ENCODE measurements around the gene WDR72.

The WDR72 gene

DNA sequence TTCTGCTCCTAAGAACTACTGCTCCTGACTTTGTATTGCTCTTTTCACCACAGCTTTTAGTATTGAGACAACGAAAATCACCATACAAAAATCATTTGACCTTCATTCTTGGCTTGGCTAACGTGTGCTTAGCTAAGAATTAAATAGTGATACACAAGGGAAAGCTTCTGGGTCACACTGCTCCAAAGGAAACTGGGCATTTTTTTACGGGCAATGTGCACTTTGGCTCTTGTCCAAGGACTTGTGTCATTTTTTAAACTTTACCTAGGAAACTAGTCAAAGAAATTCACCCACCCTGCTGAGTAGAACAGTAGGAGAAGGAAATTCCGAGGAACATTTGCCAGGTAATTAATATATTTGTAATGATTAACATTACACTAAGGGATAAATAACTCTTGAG lies 19.8 kb downstream of the WDR72 start:
- Histone ChIP-seq H3K4me3 (ENCODE audit: insufficient read length, low read depth) (no peak overlapping the region), H3K4me1 (ENCODE audit: insufficient read depth, insufficient read length) (no peaks in the 10 kb centered on the region), H3K27me3 (ENCODE audit: insufficient read depth, insufficient read length) (no peaks in the 10 kb centered on the region), H3K36me3 (ENCODE audit: insufficient read depth, insufficient read length, low read length) (no peaks in the 10 kb centered on the region), H3K9ac (ENCODE audit: insufficient read length, low read depth) (no peak overlapping the region), H3K9me3 (ENCODE audit: insufficient read depth, low read length) (no peaks in the 10 kb centered on the region)
- no peak for TF ChIP-seq YY1 (IDR thresholded peaks at IDR 0.05; ENCODE audit: insufficient read depth, insufficient read length)
- DNase-seq (ENCODE audit: low read depth, low spot score), result no peak

- TF ChIP-seq ZNF274 (IDR thresholded peaks at IDR 0.05; ENCODE audit: low read depth, low read length) (no peak), YY1 (IDR thresholded peaks at IDR 0.05; ENCODE audit: insufficient read depth, insufficient read length) (no peak), SUZ12 (IDR thresholded peaks at IDR 0.05; ENCODE audit: extremely low read depth, insufficient read depth, insufficient read length) (no peak)
- no peaks in the 10 kb centered on the region for H3K27me3 ChIP-seq (ENCODE audit: insufficient read depth, insufficient read length)
- H3K9me3 ChIP-seq (ENCODE audit: insufficient read depth, low read length), result no peaks in the 10 kb centered on the region
- no peak for DNase-seq (ENCODE audit: low read depth, low spot score)
- H3K36me3 ChIP-seq (ENCODE audit: insufficient read depth, insufficient read length, low read length), result no peaks in the 10 kb centered on the region
- H3K9ac ChIP-seq (ENCODE audit: insufficient read length, low read depth), result no peak overlapping the region
- H3K4me1 ChIP-seq (ENCODE audit: insufficient read depth, insufficient read length), result no peaks in the 10 kb centered on the region
- H3K4me3 ChIP-seq (ENCODE audit: insufficient read length, low read depth), result no peak overlapping the region
Measured at GRCh38 chr15:53739187-53739586, 20.3 kb downstream of the WDR72 start.

DNA sequence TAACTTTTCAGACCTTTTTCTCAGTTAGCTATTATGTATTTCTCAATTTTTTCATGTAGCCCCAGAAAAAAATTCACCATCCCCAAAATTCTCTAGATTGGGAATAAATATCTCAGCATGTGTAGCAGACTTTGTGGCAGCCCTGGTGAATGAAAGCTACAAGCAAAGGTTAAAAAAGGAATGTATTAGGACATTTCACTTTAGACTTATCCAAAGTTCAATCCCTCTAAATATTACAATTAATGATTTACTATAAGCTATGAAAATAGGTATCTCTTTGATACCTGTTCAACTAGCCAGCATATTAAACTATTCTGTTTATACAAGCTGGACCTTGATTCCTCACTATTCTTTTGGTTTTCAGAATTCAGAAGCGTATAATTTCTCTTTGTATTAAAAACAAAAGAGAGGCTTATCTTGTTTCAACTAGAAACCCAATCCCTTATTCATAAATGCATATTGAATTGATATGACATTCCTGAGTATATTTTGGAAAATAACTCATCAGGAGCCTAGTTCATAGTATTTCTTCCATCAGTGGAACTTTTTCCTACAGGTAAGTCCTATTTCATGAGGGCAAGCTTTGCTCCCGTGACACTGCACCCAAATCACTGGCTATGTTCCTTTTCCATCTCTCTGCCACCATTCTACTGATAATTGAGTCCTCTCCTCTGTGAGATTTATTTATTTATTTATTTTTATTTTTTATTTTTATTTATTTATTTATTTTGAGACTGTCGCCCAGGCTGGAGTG lies 38.0 kb downstream of the WDR72 start:
- Histone ChIP-seq H3K4me3 (ENCODE audit: insufficient read length, low read depth) (no peak overlapping the region), H3K9ac (ENCODE audit: insufficient read length, low read depth) (no peak overlapping the region), H3K27me3 (ENCODE audit: insufficient read depth, insufficient read length) (no peaks in the 10 kb centered on the region), H3K4me1 (ENCODE audit: insufficient read depth, insufficient read length) (no peaks in the 10 kb centered on the region), H3K9me3 (ENCODE audit: insufficient read depth, low read length) (no peaks in the 10 kb centered on the region), H3K36me3 (ENCODE audit: insufficient read depth, insufficient read length, low read length) (no peaks in the 10 kb centered on the region)
- no peak for DNase-seq (ENCODE audit: low read depth, low spot score)
- TF ChIP-seq SUZ12 (IDR thresholded peaks at IDR 0.05; ENCODE audit: extremely low read depth, insufficient read depth, insufficient read length) (no peak), ZNF274 (IDR thresholded peaks at IDR 0.05; ENCODE audit: low read depth, low read length) (no peak)

DNA sequence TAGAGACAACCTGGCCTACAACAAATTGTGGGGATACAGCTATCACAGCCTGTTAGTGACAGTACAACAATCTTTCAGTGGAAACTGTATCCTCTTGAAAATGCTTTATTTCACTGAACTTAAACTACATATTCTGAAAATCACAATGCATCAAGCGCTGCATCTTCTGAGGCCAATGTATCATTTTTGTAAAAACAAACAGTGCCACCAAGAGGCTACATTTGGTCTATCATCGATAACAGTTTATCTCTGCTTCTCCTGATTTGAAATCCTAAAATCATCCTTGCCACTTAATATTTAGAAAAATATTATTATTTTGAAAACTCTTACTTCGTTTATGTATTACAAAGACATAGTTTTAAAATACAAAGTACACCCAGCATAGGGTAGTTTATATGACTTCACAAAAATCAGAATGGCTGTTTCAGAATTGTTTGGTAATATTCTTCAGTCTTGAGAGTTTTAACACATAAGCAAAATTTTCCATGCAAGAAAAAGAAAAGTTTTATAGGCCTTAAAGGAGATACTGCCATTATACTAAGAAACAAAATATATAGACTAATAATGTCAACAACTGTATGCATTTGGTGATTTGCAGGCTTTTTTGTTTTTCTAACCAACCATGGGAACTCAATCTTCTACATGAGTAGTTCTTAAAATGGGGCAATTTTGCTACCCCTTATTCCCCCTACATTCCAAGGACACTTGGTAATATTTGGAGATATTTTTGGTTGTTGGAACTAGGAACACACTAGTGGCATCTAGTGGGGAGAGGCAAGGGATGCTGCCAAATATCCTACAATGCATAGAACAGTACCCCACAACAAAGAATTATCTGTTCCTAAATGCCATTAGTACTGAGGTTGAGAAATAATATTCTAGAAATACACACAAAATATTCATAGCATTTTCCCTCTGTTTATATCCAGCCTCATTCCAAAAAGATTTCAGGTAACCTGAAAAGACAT lies 42.3 kb downstream of the WDR72 start:
- Histone ChIP-seq H3K9me3 (ENCODE audit: insufficient read depth, low read length) (no peaks in the 10 kb centered on the region), H3K27me3 (ENCODE audit: insufficient read depth, insufficient read length) (no peaks in the 10 kb centered on the region), H3K4me1 (ENCODE audit: insufficient read depth, insufficient read length) (no peaks in the 10 kb centered on the region), H3K4me3 (ENCODE audit: insufficient read length, low read depth) (no peak overlapping the region), H3K9ac (ENCODE audit: insufficient read length, low read depth) (no peak overlapping the region), H3K36me3 (ENCODE audit: insufficient read depth, insufficient read length, low read length) (no peaks in the 10 kb centered on the region)
- no peak for TF ChIP-seq YY1 (IDR thresholded peaks at IDR 0.05; ENCODE audit: insufficient read depth, insufficient read length)
- TF ChIP-seq SUZ12 (IDR thresholded peaks at IDR 0.05; ENCODE audit: extremely low read depth, insufficient read depth, insufficient read length), result no peak
- TF ChIP-seq ZNF274 (IDR thresholded peaks at IDR 0.05; ENCODE audit: low read depth, low read length), result no peak
- no peak for DNase-seq (ENCODE audit: low read depth, low spot score)

- Histone ChIP-seq H3K9me3 (ENCODE audit: insufficient read depth, low read length) (no peaks in the 10 kb centered on the region), H3K27me3 (ENCODE audit: insufficient read depth, insufficient read length) (no peaks in the 10 kb centered on the region), H3K4me3 (ENCODE audit: insufficient read length, low read depth) (no peak overlapping the region), H3K4me1 (ENCODE audit: insufficient read depth, insufficient read length) (no peaks in the 10 kb centered on the region), H3K9ac (ENCODE audit: insufficient read length, low read depth) (no peak overlapping the region), H3K36me3 (ENCODE audit: insufficient read depth, insufficient read length, low read length) (no peaks in the 10 kb centered on the region)
- no peak for DNase-seq (ENCODE audit: low read depth, low spot score)
- TF ChIP-seq ZNF274 (IDR thresholded peaks at IDR 0.05; ENCODE audit: low read depth, low read length), result no peak
- TF ChIP-seq SUZ12 (IDR thresholded peaks at IDR 0.05; ENCODE audit: extremely low read depth, insufficient read depth, insufficient read length), result no peak
- no peak for TF ChIP-seq YY1 (IDR thresholded peaks at IDR 0.05; ENCODE audit: insufficient read depth, insufficient read length)
Measured at GRCh38 chr15:53713218-53713617, 46.2 kb downstream of the WDR72 start.

- no peaks in the 10 kb centered on the region for H3K4me1 ChIP-seq (ENCODE audit: insufficient read depth, insufficient read length)
- DNase-seq (ENCODE audit: low read depth, low spot score), result no peak
- H3K27me3 ChIP-seq (ENCODE audit: insufficient read depth, insufficient read length), result no peaks in the 10 kb centered on the region
- no peak overlapping the region for H3K9ac ChIP-seq (ENCODE audit: insufficient read length, low read depth)
- no peak for TF ChIP-seq SUZ12 (IDR thresholded peaks at IDR 0.05; ENCODE audit: extremely low read depth, insufficient read depth, insufficient read length)
- TF ChIP-seq YY1 (IDR thresholded peaks at IDR 0.05; ENCODE audit: insufficient read depth, insufficient read length), result no peak
- no peak for TF ChIP-seq ZNF274 (IDR thresholded peaks at IDR 0.05; ENCODE audit: low read depth, low read length)
- no peaks in the 10 kb centered on the region for H3K36me3 ChIP-seq (ENCODE audit: insufficient read depth, insufficient read length, low read length)
- H3K4me3 ChIP-seq (ENCODE audit: insufficient read length, low read depth), result no peak overlapping the region
- H3K9me3 ChIP-seq (ENCODE audit: insufficient read depth, low read length), result no peaks in the 10 kb centered on the region
Measured at GRCh38 chr15:53710906-53711305, 48.6 kb downstream of the WDR72 start.

DNA sequence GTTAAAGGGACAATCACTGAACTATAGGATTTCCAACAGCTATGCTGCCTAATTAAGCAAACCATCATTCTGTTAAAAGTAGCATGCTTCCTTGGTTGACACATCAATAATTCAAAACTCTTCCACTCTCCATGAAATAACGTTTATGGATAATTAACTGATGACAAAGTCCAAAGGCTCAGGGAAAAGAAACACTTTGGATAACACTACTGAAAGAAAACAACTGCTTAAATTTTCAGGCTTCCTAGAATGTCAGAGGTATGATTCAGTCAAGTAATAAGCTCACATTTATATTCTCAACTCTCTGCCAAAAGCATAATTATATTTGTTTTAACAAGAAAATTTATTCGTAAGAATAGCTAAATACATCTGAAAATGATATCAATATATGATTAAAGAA lies 49.6 kb downstream of the WDR72 start:
- no peak for DNase-seq (ENCODE audit: low read depth, low spot score)
- Histone ChIP-seq H3K4me3 (ENCODE audit: insufficient read length, low read depth) (no peak overlapping the region), H3K9ac (ENCODE audit: insufficient read length, low read depth) (no peak overlapping the region), H3K4me1 (ENCODE audit: insufficient read depth, insufficient read length) (no peaks in the 10 kb centered on the region), H3K27me3 (ENCODE audit: insufficient read depth, insufficient read length) (no peaks in the 10 kb centered on the region), H3K36me3 (ENCODE audit: insufficient read depth, insufficient read length, low read length) (no peaks in the 10 kb centered on the region), H3K9me3 (ENCODE audit: insufficient read depth, low read length) (no peaks in the 10 kb centered on the region)
- no peak for TF ChIP-seq ZNF274 (IDR thresholded peaks at IDR 0.05; ENCODE audit: low read depth, low read length)
- TF ChIP-seq YY1 (IDR thresholded peaks at IDR 0.05; ENCODE audit: insufficient read depth, insufficient read length), result no peak
- TF ChIP-seq SUZ12 (IDR thresholded peaks at IDR 0.05; ENCODE audit: extremely low read depth, insufficient read depth, insufficient read length), result no peak

All from NT2/D1 (cell line).